Uterus (tissue), 4 donors: Measurements from ENCODE around the gene CCDC106. TPM values are rescaled to one million over a fixed set of nuclear protein-coding genes. Genes with fewer than 3 reads are reported as not detected.

ENCODE experiments used
- DNase-seq, 2 donors: peaks; one replicate each; pipeline ENCODE4 v3.0.0-alpha.2; 2019 to 2020
- H3K27ac ChIP-seq, 2 donors: fragments of 200-600 bp; sonication (generic); 1 replicate in 1 of 2; 2 replicates in 1 of 2; pipeline ENCODE4 v1.5.1; 2016 to 2018
- H3K27me3 ChIP-seq, 2 donors: fragments of 200-600 bp; sonication (generic); one replicate each; pipeline ENCODE4 v1.5.1; 2018 to 2019; ENCODE audit warnings: control low read depth in 1 of 2
- H3K36me3 ChIP-seq, 2 donors: fragments of 200-600 bp; sonication (generic); one replicate each; pipeline ENCODE4 v1.5.1; 2019; ENCODE audit warnings: control low read depth in 1 of 2
- H3K4me1 ChIP-seq, 2 donors: fragments of 200-600 bp; sonication (generic); one replicate each; pipeline ENCODE4 v1.5.1; 2018 to 2019; ENCODE audit warnings: control low read depth in 1 of 2
- H3K4me3 ChIP-seq, 2 donors: fragments of 200-600 bp; sonication (generic); 1 replicate in 1 of 2; 2 replicates in 1 of 2; pipeline ENCODE4 v1.5.1; 2018 to 2019; ENCODE audit warnings: mild to moderate bottlenecking in 1 of 2
- H3K9me3 ChIP-seq, 2 donors: fragments of 200-600 bp; sonication (generic); one replicate each; pipeline ENCODE4 v1.5.1; 2019; ENCODE audit warnings: control low read depth in 1 of 2
- POLR2A ChIP-seq, 2 donors: fragments of 450-650 bp; IDR thresholded peaks; one replicate each; pipeline ENCODE4 v1.6.1; 2016; ENCODE audit warnings: antibody characterized with exemption in 2 of 2, mild to moderate bottlenecking in 1 of 2, moderate library complexity in 1 of 2
- intact Hi-C: fragments of 100-400 bp; cut with DNase I; formaldehyde crosslinking; loops from one replicate; pipeline ENCODE4 v1.15.1; 2023; ENCODE audit warnings: low total_unique reads
- total RNA-seq, 4 donors: library from RNA; depleted of rRNA in 3 of 4; stranded (reverse); fragments of >200 nt in 3 of 4; gene quantifications; one replicate each; pipeline versions ENCODE4 v1.1.0 to v1.2.4, GENCODE V29; 2014 to 2023
- TF ChIP-seq, protein P1 (sequence below), 4 experiments: fragments of 200-600 bp in 2 of 4; fragments of 450-650 bp in 2 of 4; sonication (generic) in 2 of 4; IDR thresholded peaks; one replicate each; pipeline ENCODE4 v1.5.1; 2016 to 2019; ENCODE audit warnings: antibody characterized with exemption in 4 of 4, mild to moderate bottlenecking in 2 of 4, moderate library complexity in 1 of 4
- donor health status: DM: yes; HTN: yes; CAD: no.

The CCDC106 gene
- total RNA-seq, 4 donors from 2014 or later = 2.9 to 25.0 (median 6.7) TPM

DNA sequence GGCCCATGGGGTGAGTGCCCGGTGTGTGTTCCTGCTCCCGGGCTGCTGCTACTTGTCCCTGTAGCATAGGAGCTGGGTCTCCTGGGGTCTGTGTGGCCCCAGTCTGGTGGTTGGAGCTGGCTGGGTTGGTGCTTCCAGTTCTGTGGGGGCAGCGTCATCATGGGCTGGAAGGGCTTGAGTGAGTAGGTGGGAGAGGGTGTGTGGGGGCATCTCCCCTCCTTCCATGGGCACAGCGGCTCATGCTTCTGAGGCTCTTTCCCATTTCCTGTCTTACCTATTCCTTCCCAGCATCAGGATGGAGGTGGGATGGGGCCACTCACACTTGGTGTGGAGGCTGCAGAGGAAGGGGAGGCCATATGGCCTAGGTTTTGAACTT is 19.0 kb downstream of the CCDC106 start:
- Histone ChIP-seq H3K27me3 (no peaks in the 10 kb centered on the region), H3K27ac (no peak overlapping the region), H3K4me3 (no peak overlapping the region), H3K4me1 (no peaks in the 10 kb centered on the region), H3K9me3 (no peaks in the 10 kb centered on the region), H3K36me3 (no peaks in the 10 kb centered on the region)
- TF ChIP-seq, protein P1, sequence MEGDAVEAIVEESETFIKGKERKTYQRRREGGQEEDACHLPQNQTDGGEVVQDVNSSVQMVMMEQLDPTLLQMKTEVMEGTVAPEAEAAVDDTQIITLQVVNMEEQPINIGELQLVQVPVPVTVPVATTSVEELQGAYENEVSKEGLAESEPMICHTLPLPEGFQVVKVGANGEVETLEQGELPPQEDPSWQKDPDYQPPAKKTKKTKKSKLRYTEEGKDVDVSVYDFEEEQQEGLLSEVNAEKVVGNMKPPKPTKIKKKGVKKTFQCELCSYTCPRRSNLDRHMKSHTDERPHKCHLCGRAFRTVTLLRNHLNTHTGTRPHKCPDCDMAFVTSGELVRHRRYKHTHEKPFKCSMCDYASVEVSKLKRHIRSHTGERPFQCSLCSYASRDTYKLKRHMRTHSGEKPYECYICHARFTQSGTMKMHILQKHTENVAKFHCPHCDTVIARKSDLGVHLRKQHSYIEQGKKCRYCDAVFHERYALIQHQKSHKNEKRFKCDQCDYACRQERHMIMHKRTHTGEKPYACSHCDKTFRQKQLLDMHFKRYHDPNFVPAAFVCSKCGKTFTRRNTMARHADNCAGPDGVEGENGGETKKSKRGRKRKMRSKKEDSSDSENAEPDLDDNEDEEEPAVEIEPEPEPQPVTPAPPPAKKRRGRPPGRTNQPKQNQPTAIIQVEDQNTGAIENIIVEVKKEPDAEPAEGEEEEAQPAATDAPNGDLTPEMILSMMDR (IDR thresholded peaks at IDR 0.05) = no peak
- TF ChIP-seq POLR2A (IDR thresholded peaks at IDR 0.05) = no peak
- intact Hi-C loops = no loop called here
- no peak for DNase-seq

DNA sequence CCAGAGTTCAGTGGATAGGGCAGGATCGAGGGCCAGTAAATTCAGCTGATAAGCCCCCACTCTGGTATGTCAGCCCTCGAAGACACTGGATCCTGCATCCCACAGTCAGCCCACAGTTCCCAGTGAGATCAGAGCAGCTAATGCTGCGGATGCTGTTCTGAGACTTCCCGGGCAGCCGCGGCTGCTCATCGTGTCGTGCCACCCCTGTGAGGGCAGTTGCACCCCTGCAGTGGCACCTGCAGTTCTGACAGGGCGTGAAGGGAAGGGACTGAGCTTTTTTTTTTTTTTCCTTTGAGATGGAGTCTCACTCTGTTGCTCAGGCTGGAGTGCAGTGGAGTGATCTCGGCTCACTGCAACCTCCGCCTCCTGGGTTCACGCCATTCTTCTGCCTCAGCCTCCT is 19.5 kb downstream of the CCDC106 start:
- intact Hi-C loops = no loop called here
- Histone ChIP-seq H3K4me1 (no peaks in the 10 kb centered on the region), H3K27ac (no peak overlapping the region), H3K27me3 (no peaks in the 10 kb centered on the region), H3K4me3 (no peak overlapping the region), H3K9me3 (no peaks in the 10 kb centered on the region), H3K36me3 (no peaks in the 10 kb centered on the region)
- DNase-seq = no peak
- TF ChIP-seq POLR2A (IDR thresholded peaks at IDR 0.05) = no peak
- TF ChIP-seq, protein P1 (IDR thresholded peaks at IDR 0.05) = no peak

DNA sequence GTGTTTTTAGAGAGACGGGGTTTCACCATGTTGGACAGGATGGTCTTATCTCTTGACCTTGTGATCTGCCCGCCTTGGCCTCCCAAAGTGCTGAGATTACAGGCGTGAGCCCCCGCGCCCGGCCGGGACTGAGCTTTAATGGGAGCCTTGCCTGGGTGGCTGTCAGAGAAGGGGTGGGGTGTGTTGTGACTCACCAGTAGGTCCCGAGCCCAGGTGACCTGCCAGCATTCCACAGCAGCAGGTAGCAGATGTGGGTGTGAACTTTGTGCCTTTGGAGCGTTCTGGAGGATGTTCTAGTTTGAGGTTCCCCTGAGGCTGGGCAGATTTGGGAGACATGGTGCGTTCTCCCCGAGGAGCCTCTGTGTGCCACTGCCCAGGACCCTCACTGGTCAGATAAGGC is 19.9 kb downstream of the CCDC106 start:
- no peaks in the 10 kb centered on the region for H3K4me1 ChIP-seq
- no peaks in the 10 kb centered on the region for H3K27me3 ChIP-seq
- intact Hi-C loops = no loop called here
- H3K27ac ChIP-seq = no peak overlapping the region
- DNase-seq = no peak
- no peak for TF ChIP-seq POLR2A (IDR thresholded peaks at IDR 0.05)
- TF ChIP-seq, protein P1 (IDR thresholded peaks at IDR 0.05) = no peak
- H3K36me3 ChIP-seq = no peaks in the 10 kb centered on the region
- no peaks in the 10 kb centered on the region for H3K9me3 ChIP-seq
- H3K4me3 ChIP-seq = no peak overlapping the region

DNA sequence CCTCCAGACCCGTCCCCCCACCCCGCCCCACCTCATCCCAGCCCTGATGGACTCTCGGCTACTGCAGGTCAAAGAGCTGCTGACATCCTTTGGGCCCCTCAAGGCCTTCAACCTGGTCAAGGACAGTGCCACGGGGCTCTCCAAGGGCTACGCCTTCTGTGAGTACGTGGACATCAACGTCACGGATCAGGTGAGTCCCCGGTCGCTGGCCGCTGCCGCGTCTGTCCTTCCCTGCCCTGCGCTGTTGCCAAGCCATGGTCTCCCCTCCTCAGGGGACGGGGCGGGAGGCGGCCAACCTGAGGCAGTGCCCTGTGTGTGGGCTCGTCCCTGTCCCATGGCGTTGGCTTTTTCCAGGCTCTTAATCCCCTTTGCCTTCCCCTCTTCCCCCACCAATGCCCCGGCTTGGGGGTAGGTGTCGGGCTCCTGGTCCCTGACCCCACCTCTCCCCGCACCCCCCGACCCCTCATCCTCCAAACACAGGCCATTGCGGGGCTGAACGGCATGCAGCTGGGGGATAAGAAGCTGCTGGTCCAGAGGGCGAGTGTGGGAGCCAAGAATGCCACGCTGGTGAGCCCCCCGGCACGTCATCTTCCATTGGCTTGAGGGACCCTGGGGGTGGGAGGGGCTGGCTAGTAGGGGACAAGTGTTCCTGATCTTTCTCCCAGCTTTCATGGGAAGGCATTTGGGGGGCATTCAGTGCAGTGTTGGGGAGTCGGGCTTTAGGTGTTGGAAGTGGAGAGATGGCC is 20.8 kb downstream of the CCDC106 start:
- Histone ChIP-seq H3K4me1 (no peaks in the 10 kb centered on the region), H3K9me3 (no peaks in the 10 kb centered on the region), H3K27me3 (no peaks in the 10 kb centered on the region), H3K4me3 (no peak overlapping the region), H3K27ac (no peak overlapping the region), H3K36me3 (no peaks in the 10 kb centered on the region)
- intact Hi-C loops = no loop called here
- DNase-seq = no peak
- TF ChIP-seq POLR2A (IDR thresholded peaks at IDR 0.05) = no peak
- TF ChIP-seq, protein P1 (IDR thresholded peaks at IDR 0.05) = no peak

DNA sequence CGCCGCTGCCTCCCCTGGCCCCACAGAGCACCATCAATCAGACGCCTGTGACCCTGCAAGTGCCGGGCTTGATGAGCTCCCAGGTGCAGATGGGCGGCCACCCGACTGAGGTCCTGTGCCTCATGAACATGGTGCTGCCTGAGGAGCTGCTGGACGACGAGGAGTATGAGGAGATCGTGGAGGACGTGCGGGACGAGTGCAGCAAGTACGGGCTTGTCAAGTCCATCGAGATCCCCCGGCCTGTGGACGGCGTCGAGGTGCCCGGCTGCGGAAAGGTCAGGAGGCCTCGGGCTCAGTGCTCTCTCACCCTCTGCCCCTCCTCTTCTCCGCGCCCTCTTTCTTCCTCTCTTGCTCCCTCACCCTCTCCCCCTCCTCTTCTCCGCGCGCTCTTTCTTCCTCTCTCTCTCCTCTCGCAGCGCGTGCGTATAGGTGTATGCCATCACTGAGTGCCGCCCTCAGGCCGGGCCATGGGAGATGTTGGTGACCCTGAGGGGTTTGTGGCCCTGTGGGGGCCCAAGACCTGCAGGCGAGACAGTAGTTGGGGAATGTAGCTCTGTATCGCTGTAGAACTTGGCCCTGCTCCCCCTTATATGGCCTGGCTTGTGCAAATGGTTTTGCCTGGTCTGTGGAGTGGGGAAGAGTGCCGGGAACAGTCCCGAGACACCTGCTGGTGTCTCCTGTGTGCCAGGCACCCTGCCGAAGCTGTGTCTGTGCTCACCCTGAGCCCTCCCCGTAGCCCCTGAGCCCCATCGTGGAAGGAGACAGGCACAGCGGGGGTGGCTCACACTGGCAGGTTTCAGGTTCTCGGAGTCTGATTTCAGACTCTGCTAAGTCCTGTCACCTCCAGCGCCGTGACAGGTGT is 21.6 kb downstream of the CCDC106 start:
- Histone ChIP-seq H3K4me1 (peaks cover 0 to 6% of the 10 kb centered on the region in 2 donors), H3K4me3 (no peak overlapping the region), H3K27ac (no peak overlapping the region), H3K27me3 (no peaks in the 10 kb centered on the region), H3K36me3 (no peaks in the 10 kb centered on the region), H3K9me3 (no peaks in the 10 kb centered on the region)
- TF ChIP-seq, protein P1 (IDR thresholded peaks at IDR 0.05) = no peak
- no peak for TF ChIP-seq POLR2A (IDR thresholded peaks at IDR 0.05)
- intact Hi-C loops = no loop called here
- no peak for DNase-seq
